ENCODE data around the gene SINHCAF. TPM values are rescaled to one million over a fixed set of nuclear protein-coding genes. Genes with fewer than 3 reads are reported as not detected.

SINHCAF gene
- total RNA-seq, 8 experiments from 2014 or later: 24.7 to 194 (median 74.6) TPM

GRCh38 chr12:31361730-31362114 is 35.8 kb upstream of the SINHCAF start:
- WGBS, 10 experiments: 33 to 100% (median 85%) methylated on average over 2 to 8 of the region's 14 CpGs; no CpG with 5 or more reads in 2 of the 10 experiments
- Histone ChIP-seq H3K27ac (no peak overlapping the region), H3K4me3 (no peak overlapping the region), H3K4me1 (replicated peaks in 1 of 2) (peaks cover 12 to 15% of the 10 kb centered on the region in 2 donors)
- ATAC-seq (replicated peaks in 6 of 8): no peak
- in situ Hi-C loops (cut with MboI; ENCODE audit: low pct_unique_long_range_greater_than_20kb in 2 of 9, low sequenced_read_pairs in 9 of 9, unreplicated experiment in 9 of 9): no loop called here

DNA sequence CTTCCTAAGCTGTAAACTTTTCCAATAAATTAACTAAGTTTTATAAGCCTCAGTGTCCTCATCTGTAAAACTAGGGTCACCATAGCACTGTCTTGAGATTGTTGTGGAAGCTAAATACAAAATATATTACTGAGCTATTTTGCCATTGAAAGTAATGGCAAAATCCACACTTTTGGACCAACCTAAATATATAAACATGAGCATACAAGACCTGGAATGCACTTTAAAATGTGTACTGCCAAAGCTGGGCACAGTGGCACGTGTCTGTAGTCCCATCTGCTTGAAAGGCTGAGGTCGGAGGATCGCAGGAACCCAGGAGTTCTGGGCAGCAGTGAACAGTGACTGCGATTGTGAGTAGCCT is 29.8 kb upstream of the SINHCAF start:
- 90 to 100% (median 100%) methylated on average over 1 to 4 of the region's 4 CpGs; no CpG with 5 or more reads in 4 of the 10 experiments for WGBS, 10 experiments
- no peak overlapping the region for H3K27ac ChIP-seq

GRCh38 chr12:31353750-31354708 is 28.1 kb upstream of the SINHCAF start:
- Histone ChIP-seq H3K27ac (peak overlapping the region; percentile 77 to 78), H3K4me1 (replicated peaks in 1 of 2) (peaks cover 15 to 16% of the 10 kb centered on the region in 2 donors), H3K4me3 (peak overlapping the region in 2 of 5 donors; percentile 12 to 16)
- ATAC-seq (replicated peaks in 6 of 8): peak in 5 of 8 experiments; percentile 95 to 96 (median 95)
- in situ Hi-C loops (cut with MboI; ENCODE audit: low pct_unique_long_range_greater_than_20kb in 2 of 9, low sequenced_read_pairs in 9 of 9, unreplicated experiment in 9 of 9): no loop called here
- 0 to 63% (median 13%) methylated on average over 2 to 12 of the region's 12 CpGs for WGBS, 10 experiments

More for the DNA sequence above, 29.8 kb upstream of the SINHCAF start:
- Histone ChIP-seq H3K4me3 (no peak overlapping the region), H3K4me1 (replicated peaks in 1 of 2) (peaks cover 15 to 16% of the 10 kb centered on the region in 2 donors)
- in situ Hi-C loops (cut with MboI; ENCODE audit: low pct_unique_long_range_greater_than_20kb in 2 of 9, low sequenced_read_pairs in 9 of 9, unreplicated experiment in 9 of 9): no loop called here
- no peak for ATAC-seq (replicated peaks in 6 of 8)

GRCh38 chr12:31346267-31346666 is 20.3 kb upstream of the SINHCAF start:
- Histone ChIP-seq H3K4me1 (replicated peaks in 1 of 2) (peaks cover 0 to 3% of the 10 kb centered on the region in 2 donors), H3K4me3 (no peak overlapping the region), H3K27ac (no peak overlapping the region)
- in situ Hi-C loops (cut with MboI; ENCODE audit: low pct_unique_long_range_greater_than_20kb in 2 of 9, low sequenced_read_pairs in 9 of 9, unreplicated experiment in 9 of 9): no loop called here
- 10 to 92% (median 78%) methylated on average over 1 to 9 of the region's 9 CpGs for WGBS, 10 experiments
- ATAC-seq (replicated peaks in 6 of 8): peak in 3 of 8 experiments; percentile 11 to 28 (median 26)

GRCh38 chr12:31343139-31343538 is 17.2 kb upstream of the SINHCAF start:
- H3K4me1 ChIP-seq (replicated peaks in 1 of 2): peaks cover 0 to 3% of the 10 kb centered on the region in 2 donors
- H3K27ac ChIP-seq: no peak overlapping the region
- WGBS, 10 experiments: 52 to 100% (median 72%) methylated on average over 2 to 8 of the region's 8 CpGs; no CpG with 5 or more reads in 1 of the 10 experiments
- in situ Hi-C loops (cut with MboI; ENCODE audit: low pct_unique_long_range_greater_than_20kb in 2 of 9, low sequenced_read_pairs in 9 of 9, unreplicated experiment in 9 of 9): no loop called here
- ATAC-seq (replicated peaks in 6 of 8): no peak
- H3K4me3 ChIP-seq: no peak overlapping the region

DNA sequence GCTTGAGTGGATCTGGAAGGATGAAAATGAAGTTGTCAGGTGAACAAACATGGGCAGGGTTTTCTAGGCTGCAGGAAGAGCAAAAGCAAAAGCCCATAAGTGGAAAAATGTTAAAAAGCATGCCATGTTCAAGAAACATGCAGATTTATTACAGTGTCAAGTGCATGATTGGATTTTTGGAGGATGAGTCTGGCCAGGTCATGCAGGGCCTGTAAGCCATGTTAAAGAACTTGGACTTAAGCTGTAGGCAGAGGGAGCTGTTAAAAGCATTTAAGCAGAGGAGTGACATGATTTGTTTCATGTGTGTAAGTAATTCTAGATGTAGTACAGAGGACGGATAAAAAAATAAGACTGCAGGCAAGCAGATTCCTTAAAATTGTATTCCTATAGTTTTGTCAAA is 16.3 kb upstream of the SINHCAF start:
- Histone ChIP-seq H3K27ac (no peak overlapping the region), H3K4me1 (replicated peaks in 1 of 2) (peaks cover 0 to 5% of the 10 kb centered on the region in 2 donors), H3K4me3 (no peak overlapping the region)
- in situ Hi-C loops (cut with MboI; ENCODE audit: low pct_unique_long_range_greater_than_20kb in 2 of 9, low sequenced_read_pairs in 9 of 9, unreplicated experiment in 9 of 9): no loop called here
- ATAC-seq (replicated peaks in 6 of 8): peak in 2 of 8 experiments; percentile 18 to 29
- 0 to 100% (median 83%) methylated on average over 1 of the region's 1 CpG; no CpG with 5 or more reads in 1 of the 10 experiments for WGBS, 10 experiments

DNA sequence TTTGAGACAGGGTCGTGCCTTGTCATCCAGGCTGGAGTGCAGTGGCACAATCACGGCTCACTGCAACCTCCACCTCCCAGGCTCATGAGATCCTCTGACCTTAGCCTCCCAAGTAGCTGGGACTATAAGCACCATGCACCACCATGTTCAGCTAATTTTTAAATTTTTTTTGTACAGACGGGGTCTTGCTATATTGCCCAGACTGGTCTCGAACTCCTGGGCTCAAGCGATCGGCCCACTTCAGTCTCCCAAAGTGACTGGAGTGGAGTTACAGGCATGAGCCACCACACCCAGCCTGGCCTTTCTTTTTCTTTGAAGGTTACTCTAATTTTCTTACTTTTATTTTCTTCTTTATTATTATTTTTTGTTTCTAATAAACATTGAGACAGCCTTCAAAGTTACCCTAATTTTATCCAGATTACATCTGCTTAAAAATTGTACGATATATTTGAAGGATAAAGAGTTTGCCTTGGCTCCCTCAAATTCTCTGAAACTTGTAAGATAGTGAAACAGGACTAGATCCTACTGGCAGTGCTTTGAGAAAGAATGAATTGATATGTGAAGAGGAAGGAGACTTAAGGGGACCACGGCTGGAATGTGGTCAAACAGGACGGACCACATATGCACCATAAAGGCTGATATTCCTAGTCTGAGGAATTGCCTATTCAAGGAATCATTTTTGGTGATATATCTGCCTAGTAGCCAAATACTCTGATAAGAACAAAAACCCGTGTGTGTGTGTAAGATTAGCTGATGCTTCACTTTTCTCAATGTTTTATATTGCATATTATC is 14.1 kb upstream of the SINHCAF start:
- in situ Hi-C loops (cut with MboI; ENCODE audit: low pct_unique_long_range_greater_than_20kb in 2 of 9, low sequenced_read_pairs in 9 of 9, unreplicated experiment in 9 of 9): no loop called here
- Histone ChIP-seq H3K4me3 (no peak overlapping the region), H3K27ac (no peak overlapping the region), H3K4me1 (replicated peaks in 1 of 2) (peaks cover 0 to 2% of the 10 kb centered on the region in 2 donors)
- no peak for ATAC-seq (replicated peaks in 6 of 8)
- 49 to 97% (median 87%) methylated on average over 4 to 10 of the region's 10 CpGs for WGBS, 10 experiments

GRCh38 chr12:31337952-31338351 is 12.0 kb upstream of the SINHCAF start:
- in situ Hi-C loops (cut with MboI; ENCODE audit: low pct_unique_long_range_greater_than_20kb in 2 of 9, low sequenced_read_pairs in 9 of 9, unreplicated experiment in 9 of 9): no loop called here
- WGBS, 10 experiments: 39 to 100% (median 86%) methylated on average over 1 to 4 of the region's 4 CpGs; no CpG with 5 or more reads in 1 of the 10 experiments
- Histone ChIP-seq H3K4me1 (replicated peaks in 1 of 2) (peaks cover 0 to 2% of the 10 kb centered on the region in 2 donors), H3K27ac (no peak overlapping the region), H3K4me3 (no peak overlapping the region)
- no peak for ATAC-seq (replicated peaks in 6 of 8)

- Histone ChIP-seq H3K4me3 (no peak overlapping the region), H3K27ac (no peak overlapping the region), H3K4me1 (replicated peaks in 1 of 2) (peaks cover 0 to 6% of the 10 kb centered on the region in 2 donors)
- no peak for ATAC-seq (replicated peaks in 6 of 8)
- WGBS, 10 experiments: 15 to 100% (median 71%) methylated on average over 1 to 4 of the region's 4 CpGs; no CpG with 5 or more reads in 1 of the 10 experiments
- in situ Hi-C loops (cut with MboI; ENCODE audit: low pct_unique_long_range_greater_than_20kb in 2 of 9, low sequenced_read_pairs in 9 of 9, unreplicated experiment in 9 of 9): no loop called here
Measured at GRCh38 chr12:31331242-31331641, 5.3 kb upstream of the SINHCAF start.

DNA sequence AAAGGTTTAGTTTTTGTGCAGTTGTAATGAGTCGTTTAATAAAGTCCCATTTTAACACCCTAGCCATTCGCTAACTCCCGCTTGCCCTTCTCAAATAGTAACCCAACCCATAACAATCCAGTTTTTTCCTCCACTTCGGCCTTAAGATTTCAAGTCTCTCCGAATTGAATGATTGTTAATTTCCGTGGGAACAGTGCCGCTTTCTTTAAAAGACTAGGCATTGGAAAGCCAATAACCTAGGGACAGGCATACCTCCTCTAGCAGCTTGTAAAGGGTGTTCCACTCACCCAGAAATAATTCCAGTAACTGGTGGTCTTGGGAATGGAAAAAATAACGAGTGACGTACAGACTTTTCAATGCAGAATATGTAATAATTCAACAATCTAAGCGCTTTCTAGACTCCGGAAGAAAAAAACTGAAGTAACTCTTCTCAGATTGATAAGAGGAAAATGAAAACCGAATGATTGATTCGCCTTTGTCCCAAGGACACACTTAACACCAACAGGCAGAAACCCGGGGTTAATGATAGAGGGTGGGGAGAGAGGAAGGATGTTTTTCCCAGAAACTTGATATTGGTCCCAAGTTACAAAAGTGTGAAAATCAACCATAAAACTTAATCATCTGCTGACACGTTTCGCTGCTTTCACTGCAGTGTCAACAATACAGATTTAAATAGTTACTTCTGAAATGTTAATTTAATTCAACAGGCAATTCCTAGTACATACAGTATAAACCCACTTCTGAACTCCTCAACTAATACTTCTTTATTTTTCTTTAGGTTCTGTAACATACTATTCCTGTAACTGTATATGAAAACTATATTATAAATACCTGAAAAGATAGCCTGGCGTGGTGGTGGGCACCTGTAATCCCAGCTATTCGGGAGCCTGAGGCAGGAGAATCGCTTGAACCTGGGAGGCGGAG is 1.0 kb upstream of the SINHCAF start:
- 11 to 75% (median 30%) methylated on average over 2 to 19 of the region's 20 CpGs for WGBS, 10 experiments
- peak in 1 of 8 experiments; percentile 1 for ATAC-seq (replicated peaks in 6 of 8)
- Histone ChIP-seq H3K4me1 (replicated peaks in 1 of 2) (peaks cover 2 to 6% of the 10 kb centered on the region in 2 donors), H3K4me3 (peak overlapping the region; percentile 51 to 96 (median 60)), H3K27ac (peak overlapping the region; percentile 57 to 71)
- in situ Hi-C loops (cut with MboI; ENCODE audit: low pct_unique_long_range_greater_than_20kb in 2 of 9, low sequenced_read_pairs in 9 of 9, unreplicated experiment in 9 of 9): no loop called here

GRCh38 chr12:31325524-31325875 is 450 bp downstream of the SINHCAF start:
- H3K4me1 ChIP-seq (replicated peaks in 1 of 2): peaks cover 6 to 15% of the 10 kb centered on the region in 2 donors
- peak overlapping the region; percentile 90 to 91 for H3K27ac ChIP-seq
- H3K4me3 ChIP-seq: peak overlapping the region; percentile 51 to 96 (median 60)
- ATAC-seq (replicated peaks in 6 of 8): peak in 7 of 8 experiments; percentile 0 to 8 (median 3)
- WGBS, 10 experiments: 0 to 1% (median 0%) methylated on average over 1 to 12 of the region's 36 CpGs; no CpG with 5 or more reads in 4 of the 10 experiments
- in situ Hi-C loops (cut with MboI; ENCODE audit: low pct_unique_long_range_greater_than_20kb in 2 of 9, low sequenced_read_pairs in 9 of 9, unreplicated experiment in 9 of 9): no loop called here

Data from motor neuron (in vitro differentiated cells).